MCF 10A (cell line): ENCODE measurements around the gene SLAMF9. TPM values are rescaled to one million over a fixed set of nuclear protein-coding genes. Genes with fewer than 3 reads are reported as not detected.

Experiments
- BruUV-seq: library from RNA; stranded (reverse); fragments of 400-500 nt; replicated peaks from 2 replicates; lab custom pipeline; 2021; lab: Mats Ljungman, UMichigan
- CTCF ChIA-PET: fragments of 300-600 bp; sonication (Branson Sonifier 250); formaldehyde crosslinking; extraction: SDS; loops from one replicate; lab custom pipeline; 2021; ENCODE audit warnings: antibody characterized with exemption, inconsistent platforms; lab: Yijun Ruan, JAX
- POLR2A ChIA-PET: fragments of 300-600, 350-650 bp; sonication (Branson Sonifier 250); formaldehyde crosslinking; extraction: SDS; loops from one replicate; lab custom pipeline; 2020; ENCODE audit warnings: antibody characterized with exemption, inconsistent platforms; lab: Yijun Ruan, JAX
- DNase-seq: peaks from one replicate; pipeline ENCODE4 v3.0.0-alpha.2; 2018; ENCODE audit not compliant: unreplicated experiment
- H3K27ac Mint-ChIP-seq: one replicate; pipeline ENCODE4 v1.8.0; 2022; ENCODE audit warnings: mild to moderate bottlenecking, low read depth, mixed read lengths; ENCODE audit not compliant: unreplicated experiment
- H3K27me3 Mint-ChIP-seq: one replicate; pipeline ENCODE4 v1.8.0; 2022; ENCODE audit warnings: mixed read lengths; ENCODE audit not compliant: insufficient read depth, unreplicated experiment
- H3K36me3 Mint-ChIP-seq: one replicate; pipeline ENCODE4 v1.8.0; 2022; ENCODE audit warnings: mild to moderate bottlenecking, moderate library complexity, mixed read lengths; ENCODE audit not compliant: insufficient read depth, unreplicated experiment
- H3K4me1 Mint-ChIP-seq: one replicate; pipeline ENCODE4 v1.8.0; 2022; ENCODE audit warnings: mixed read lengths; ENCODE audit not compliant: insufficient read depth, unreplicated experiment
- H3K4me3 Mint-ChIP-seq: one replicate; pipeline ENCODE4 v1.8.0; 2022; ENCODE audit warnings: mild to moderate bottlenecking, moderate library complexity, mixed read lengths; ENCODE audit not compliant: unreplicated experiment
- H3K9me3 Mint-ChIP-seq: one replicate; pipeline ENCODE4 v1.8.0; 2022; ENCODE audit warnings: mixed read lengths; ENCODE audit not compliant: unreplicated experiment
- CTCF ChIP-seq: fragments of 200-600 bp; IDR thresholded peaks from one replicate; pipeline ENCODE4 v1.8.0; 2022; ENCODE audit warnings: antibody characterized with exemption, mild to moderate bottlenecking; ENCODE audit not compliant: unreplicated experiment
- intact Hi-C: fragments of 100-400 bp; cut with micrococcal nuclease; formaldehyde crosslinking; loops from 2 replicates; pipeline ENCODE4 v1.14.1; 2022
- total RNA-seq: library from RNA; stranded (reverse); gene quantifications from 2 replicates; pipeline ENCODE4 v1.2.3, GENCODE V29; 2022

Gene SLAMF9
- total RNA-seq, 1 experiment from 2014 or later = not detected

GRCh38 chr1:159980076-159980475, 26.0 kb upstream of the SLAMF9 start:
- Mint-ChIP-seq H3K27me3 (no peaks in the 10 kb centered on the region), H3K4me3 (no peak overlapping the region), H3K4me1 (peaks cover 9% of the 10 kb centered on the region), H3K36me3 (peaks cover 24% of the 10 kb centered on the region), H3K27ac (no peak overlapping the region), H3K9me3 (no peaks in the 10 kb centered on the region)
- ChIA-PET CTCF (no interaction called here), POLR2A (no interaction called here)
- intact Hi-C loops = no loop called here
- DNase-seq = no peak
- BruUV-seq = no TSS peak
- TF ChIP-seq CTCF = no peak

- H3K36me3 Mint-ChIP-seq = peaks cover 24% of the 10 kb centered on the region
- no TSS peak for BruUV-seq
- peaks cover 9% of the 10 kb centered on the region for H3K4me1 Mint-ChIP-seq
- TF ChIP-seq CTCF = no peak
- no peaks in the 10 kb centered on the region for H3K9me3 Mint-ChIP-seq
- DNase-seq = no peak
- no peak overlapping the region for H3K4me3 Mint-ChIP-seq
- no peak overlapping the region for H3K27ac Mint-ChIP-seq
- no peaks in the 10 kb centered on the region for H3K27me3 Mint-ChIP-seq
- ChIA-PET POLR2A (interaction anchor here (0.6 to 0.7 kb wide), 3 partner anchors 15 to 283 kb away, joined by 3 to 4 read pairs (median 4); partner anchors contain the start of gene DCAF8), CTCF (interaction anchor here (0.6 to 4.4 kb wide), 4 partner anchors 9 to 181 kb away, joined by 3 to 26 read pairs (median 4); no protein-coding TSS in a partner anchor)
- intact Hi-C loops = no loop called here
These were observed 25.2 kb upstream of the SLAMF9 start for GRCh38 chr1:159979257-159979656.

- peaks cover 9% of the 10 kb centered on the region for H3K4me1 Mint-ChIP-seq
- CTCF ChIA-PET = interaction anchor here (0.6 to 4.4 kb wide), 4 partner anchors 25 to 94 kb away, joined by 3 to 26 read pairs (median 3); no protein-coding TSS in a partner anchor
- H3K36me3 Mint-ChIP-seq = peaks cover 24% of the 10 kb centered on the region
- POLR2A ChIA-PET = no interaction called here
- intact Hi-C loops = no loop called here
- no peaks in the 10 kb centered on the region for H3K9me3 Mint-ChIP-seq
- H3K4me3 Mint-ChIP-seq = no peak overlapping the region
- BruUV-seq = no TSS peak
- H3K27ac Mint-ChIP-seq = no peak overlapping the region
- H3K27me3 Mint-ChIP-seq = no peaks in the 10 kb centered on the region
- no peak for TF ChIP-seq CTCF
- no peak for DNase-seq
These were observed 24.0 kb upstream of the SLAMF9 start for GRCh38 chr1:159978107-159978398.

GRCh38 chr1:159977364-159978106, 23.5 kb upstream of the SLAMF9 start:
- DNase-seq = no peak
- Mint-ChIP-seq H3K9me3 (no peaks in the 10 kb centered on the region), H3K27ac (no peak overlapping the region), H3K27me3 (no peaks in the 10 kb centered on the region), H3K4me1 (peaks cover 9% of the 10 kb centered on the region), H3K4me3 (no peak overlapping the region), H3K36me3 (peaks cover 24% of the 10 kb centered on the region)
- POLR2A ChIA-PET = no interaction called here
- no TSS peak for BruUV-seq
- CTCF ChIA-PET = interaction anchor here (0.7 to 4.4 kb wide), 5 partner anchors 26 to 548 kb away, joined by 3 to 26 read pairs (median 5); no protein-coding TSS in a partner anchor
- intact Hi-C loops = no loop called here
- TF ChIP-seq CTCF = no peak
